Measurements from ENCODE around the gene P2RX4.
"Not testable (repeated sequence)": the region's sequence is repeated elsewhere in the genome, so short reads cannot be mapped to it uniquely, and the experiment has no call there.

The P2RX4 gene

GRCh38 chr12:121279507-121279915, 69.6 kb downstream of the P2RX4 start:
- DNase-seq: no peak

GRCh38 chr12:121280531-121280930, 70.6 kb downstream of the P2RX4 start:
- not testable (repeated sequence) for DNase-seq

GRCh38 chr12:121281116-121281515, 71.2 kb downstream of the P2RX4 start:
- DNase-seq: not testable (repeated sequence)

- no peak for DNase-seq
Measured at GRCh38 chr12:121282072-121282742, 72.3 kb downstream of the P2RX4 start.

GRCh38 chr12:121282910-121283309, 73.0 kb downstream of the P2RX4 start:
- DNase-seq: not testable (repeated sequence)

DNA sequence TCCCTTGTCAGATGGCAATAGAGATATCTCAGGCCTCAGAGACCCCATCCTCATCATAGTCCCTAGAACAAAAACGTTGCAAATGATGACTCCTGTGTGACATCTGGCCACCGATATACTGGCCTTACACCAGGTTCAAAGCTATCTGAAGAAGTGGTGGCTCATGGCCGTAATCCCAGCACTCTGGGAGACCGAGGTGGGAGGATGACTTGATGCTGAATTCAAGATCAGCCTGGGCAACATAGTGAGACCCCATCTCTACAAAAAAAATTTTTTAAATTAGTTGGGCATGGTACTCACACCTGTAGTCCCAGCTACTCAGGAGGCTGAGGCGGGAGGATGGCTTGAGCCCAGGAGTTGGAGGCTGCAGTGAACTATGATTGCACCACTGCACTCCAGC, 73.5 kb downstream of the P2RX4 start:
- DNase-seq: no peak
